Parathyroid adenoma (tissue), 2 donors: ENCODE measurements around the gene NMRAL1.
A peak's percentile ranks its signal among the peaks of the same experiment; 100 is the strongest.

Source experiments
- H2AFZ ChIP-seq: fragments of 300-600 bp; sonication (generic); one replicate; pipeline ENCODE4 v1.7.0; 2017; ENCODE audit warnings: antibody characterized with exemption, mild to moderate bottlenecking
- H3K27ac ChIP-seq: fragments of 300-600 bp; sonication (generic); one replicate; pipeline ENCODE4 v1.7.0; 2017
- H3K27me3 ChIP-seq: fragments of 300-600 bp; sonication (generic); one replicate; pipeline ENCODE4 v1.7.0; 2017; ENCODE audit warnings: low read length; ENCODE audit not compliant: control insufficient read depth, insufficient read depth
- H3K36me3 ChIP-seq: fragments of 300-600 bp; sonication (generic); one replicate; pipeline ENCODE4 v1.7.0; 2017; ENCODE audit warnings: low read length; ENCODE audit not compliant: control insufficient read depth, insufficient read depth
- H3K4me1 ChIP-seq: fragments of 300-600 bp; sonication (generic); one replicate; pipeline ENCODE4 v1.7.0; 2017; ENCODE audit warnings: control low read depth
- H3K4me2 ChIP-seq: fragments of 300-600 bp; sonication (generic); one replicate; pipeline ENCODE4 v1.7.0; 2017; ENCODE audit warnings: low read length
- H3K4me3 ChIP-seq: fragments of 300-600 bp; sonication (generic); one replicate; pipeline ENCODE4 v1.7.0; 2017; ENCODE audit warnings: low read depth, low read length
- H3K79me2 ChIP-seq: fragments of 300-600 bp; sonication (generic); one replicate; pipeline ENCODE4 v1.7.0; 2017; ENCODE audit warnings: control low read depth
- H3K9ac ChIP-seq: fragments of 300-600 bp; sonication (generic); one replicate; pipeline ENCODE4 v1.7.0; 2017; ENCODE audit warnings: mild to moderate bottlenecking
- H3K9me3 ChIP-seq: fragments of 300-600 bp; sonication (generic); one replicate; pipeline ENCODE4 v1.7.0; 2017; ENCODE audit warnings: low read length; ENCODE audit not compliant: control insufficient read depth
- TF ChIP-seq, protein P1 (sequence below): fragments of 300-600 bp; sonication (generic); IDR thresholded peaks from one replicate; pipeline ENCODE4 v1.7.0; 2017; ENCODE audit warnings: antibody characterized with exemption, mild to moderate bottlenecking
- donor health status: primary hyperparathyroidism.

The NMRAL1 gene

DNA sequence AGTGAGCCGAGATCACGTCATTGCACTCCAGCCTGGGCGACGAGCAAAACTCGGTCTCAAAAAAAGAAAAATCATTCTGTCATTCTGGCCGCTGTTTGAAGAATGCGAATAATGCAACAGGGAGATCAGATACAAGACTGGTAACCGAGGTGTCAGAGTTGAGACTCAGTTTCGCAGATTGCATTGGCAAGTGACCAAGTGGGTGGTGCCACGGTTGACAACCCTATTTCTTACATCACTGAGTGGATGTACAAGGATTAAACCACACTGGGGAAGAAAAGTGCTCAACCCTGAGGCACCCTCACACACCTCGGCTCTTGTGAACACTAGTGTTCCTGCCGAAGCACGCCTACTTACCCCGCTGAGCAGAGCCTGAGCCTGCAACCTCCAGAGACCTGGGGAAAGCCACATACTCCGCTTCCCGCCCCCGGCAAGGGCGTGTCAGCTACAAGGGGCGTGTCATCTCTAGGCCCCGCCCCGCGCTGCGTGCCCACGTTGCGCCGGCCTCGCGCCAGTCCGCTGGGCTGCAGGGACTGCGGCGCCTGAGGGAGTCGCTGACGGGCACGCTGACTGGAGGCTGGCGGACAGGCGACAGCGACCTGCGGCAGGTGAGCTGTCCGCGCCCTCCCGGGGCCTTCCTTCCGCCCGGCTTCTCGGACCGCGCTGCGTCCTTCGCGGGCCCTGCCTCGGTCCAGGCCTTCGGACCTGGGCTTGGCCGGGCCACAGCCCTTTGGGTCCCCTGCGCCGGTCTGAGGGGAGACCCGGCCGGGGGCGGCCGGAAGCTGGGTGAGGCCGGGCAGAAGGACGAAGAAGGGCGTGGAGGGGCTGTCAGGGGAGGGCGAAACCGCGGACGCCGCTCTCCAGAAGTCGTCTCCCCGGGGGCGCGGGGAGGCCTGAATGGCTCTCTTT is 1.7 kb upstream of the NMRAL1 start, which contains the start of gene HMOX2:
Gene HMOX2 (plus strand): TSS at position 519 of the 909 bp plus-strand sequence. CDS start 29,127 bp downstream, outside the sequence.
- Histone ChIP-seq H3K4me3 (peak within 1 kb of the TSS; percentile 80), H3K4me1 (peaks cover 3% of the 10 kb centered on the region), H3K79me2 (peaks cover 4% of the 10 kb centered on the region), H3K4me2 (peak within 1 kb of the TSS; percentile 94), H3K27ac (peak within 1 kb of the TSS; percentile 78), H2AFZ (peak within 1 kb of the TSS; percentile 96), H3K27me3 (no peaks in the 10 kb centered on the region), H3K36me3 (no peaks in the 10 kb centered on the region), H3K9ac (peak within 1 kb of the TSS; percentile 73), H3K9me3 (no peaks in the 10 kb centered on the region)
- TF ChIP-seq, protein P1, sequence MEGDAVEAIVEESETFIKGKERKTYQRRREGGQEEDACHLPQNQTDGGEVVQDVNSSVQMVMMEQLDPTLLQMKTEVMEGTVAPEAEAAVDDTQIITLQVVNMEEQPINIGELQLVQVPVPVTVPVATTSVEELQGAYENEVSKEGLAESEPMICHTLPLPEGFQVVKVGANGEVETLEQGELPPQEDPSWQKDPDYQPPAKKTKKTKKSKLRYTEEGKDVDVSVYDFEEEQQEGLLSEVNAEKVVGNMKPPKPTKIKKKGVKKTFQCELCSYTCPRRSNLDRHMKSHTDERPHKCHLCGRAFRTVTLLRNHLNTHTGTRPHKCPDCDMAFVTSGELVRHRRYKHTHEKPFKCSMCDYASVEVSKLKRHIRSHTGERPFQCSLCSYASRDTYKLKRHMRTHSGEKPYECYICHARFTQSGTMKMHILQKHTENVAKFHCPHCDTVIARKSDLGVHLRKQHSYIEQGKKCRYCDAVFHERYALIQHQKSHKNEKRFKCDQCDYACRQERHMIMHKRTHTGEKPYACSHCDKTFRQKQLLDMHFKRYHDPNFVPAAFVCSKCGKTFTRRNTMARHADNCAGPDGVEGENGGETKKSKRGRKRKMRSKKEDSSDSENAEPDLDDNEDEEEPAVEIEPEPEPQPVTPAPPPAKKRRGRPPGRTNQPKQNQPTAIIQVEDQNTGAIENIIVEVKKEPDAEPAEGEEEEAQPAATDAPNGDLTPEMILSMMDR = peak; percentile 56

DNA sequence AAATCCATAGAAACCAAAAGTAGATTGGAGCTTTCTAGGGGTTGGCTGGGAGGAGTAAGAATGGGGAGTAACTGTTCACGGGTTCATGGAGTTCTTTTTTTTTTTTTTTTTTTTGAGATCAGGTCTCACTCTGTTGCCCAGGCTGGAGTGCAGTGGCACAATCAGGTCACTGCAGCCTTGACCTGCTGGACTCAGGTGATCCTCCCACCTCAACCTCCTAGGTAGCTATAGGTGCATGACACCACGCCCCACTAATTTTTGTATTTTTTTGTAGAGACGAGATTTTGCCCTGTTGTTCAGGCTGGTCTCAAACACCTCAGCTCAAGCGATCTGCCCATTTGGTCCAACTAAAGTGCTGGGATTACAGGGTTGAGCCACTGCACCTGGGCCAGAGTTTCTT is 1.5 kb downstream of the NMRAL1 start:
- Histone ChIP-seq H3K9ac (no peak overlapping the region), H3K27ac (no peak overlapping the region), H3K4me2 (no peak overlapping the region), H3K4me1 (peaks cover 3% of the 10 kb centered on the region), H2AFZ (no peak overlapping the region), H3K36me3 (no peaks in the 10 kb centered on the region), H3K4me3 (no peak overlapping the region), H3K79me2 (peaks cover 4% of the 10 kb centered on the region), H3K9me3 (no peaks in the 10 kb centered on the region), H3K27me3 (no peaks in the 10 kb centered on the region)
- TF ChIP-seq, protein P1 = no peak

DNA sequence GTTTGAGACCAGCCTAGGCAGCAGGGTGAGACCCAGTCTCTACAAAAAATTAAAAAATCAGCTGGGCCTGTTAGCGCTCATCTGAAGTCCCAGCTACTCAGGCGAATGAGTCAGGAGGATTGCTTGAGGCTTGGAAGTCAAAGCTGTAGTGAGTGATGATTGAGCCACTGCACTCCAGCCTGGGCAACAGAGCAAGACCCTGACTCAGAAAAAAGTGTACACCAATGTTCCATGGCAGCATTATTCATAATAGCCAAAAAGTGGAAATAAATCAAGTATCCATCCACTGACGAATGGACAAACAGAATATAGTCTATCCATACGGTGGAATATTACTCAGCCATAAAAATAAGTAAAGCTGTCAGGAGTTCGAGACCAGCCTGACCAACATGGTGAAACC is 2.6 kb downstream of the NMRAL1 start:
- Histone ChIP-seq H3K4me1 (peaks cover 3% of the 10 kb centered on the region), H2AFZ (no peak overlapping the region), H3K4me2 (no peak overlapping the region), H3K9me3 (no peaks in the 10 kb centered on the region), H3K27me3 (no peaks in the 10 kb centered on the region), H3K36me3 (no peaks in the 10 kb centered on the region), H3K9ac (no peak overlapping the region), H3K79me2 (peaks cover 3% of the 10 kb centered on the region), H3K27ac (no peak overlapping the region), H3K4me3 (no peak overlapping the region)
- TF ChIP-seq, protein P1 = no peak

DNA sequence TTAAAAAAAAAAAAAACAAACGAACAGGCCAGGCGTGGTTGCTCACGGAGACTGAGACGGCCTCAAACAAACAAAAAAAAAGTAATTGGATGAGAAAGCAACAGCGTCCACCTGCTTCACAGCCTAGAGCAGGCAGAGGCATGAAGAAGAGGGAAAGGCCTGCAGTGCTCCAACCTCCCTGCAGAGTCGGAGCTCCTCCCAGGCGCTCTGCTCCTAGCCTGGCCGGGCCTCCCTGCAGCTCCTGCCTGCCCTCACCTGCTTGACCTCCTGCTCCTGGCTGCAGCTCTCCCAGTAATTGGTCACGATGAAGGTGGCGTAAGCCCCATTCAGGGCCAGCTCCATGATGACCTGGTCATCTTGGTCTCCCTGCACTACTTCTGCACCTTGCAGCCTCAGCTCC is 5.5 kb downstream of the NMRAL1 start:
- Histone ChIP-seq H2AFZ (no peak overlapping the region), H3K36me3 (no peaks in the 10 kb centered on the region), H3K27ac (no peak overlapping the region), H3K79me2 (no peaks in the 10 kb centered on the region), H3K4me1 (no peaks in the 10 kb centered on the region), H3K27me3 (no peaks in the 10 kb centered on the region), H3K9ac (no peak overlapping the region), H3K4me2 (no peak overlapping the region), H3K4me3 (no peak overlapping the region), H3K9me3 (no peaks in the 10 kb centered on the region)
- TF ChIP-seq, protein P1 = no peak
